CD8-positive, alpha-beta memory T cell (primary cell): Measurements from ENCODE around the gene CDC42EP5. TPM values are rescaled to one million over a fixed set of nuclear protein-coding genes. Genes with fewer than 3 reads are reported as not detected.
A peak's percentile ranks its signal among the peaks of the same experiment; 100 is the strongest.

Experiments
- CTCF ChIA-PET: fragments of 350-600 bp; sonication (Branson Sonifier 250); formaldehyde crosslinking; loops from one replicate; lab custom pipeline; 2021; ENCODE audit warnings: antibody characterized with exemption; lab: Charles Lee
- POLR2A ChIA-PET: fragments of 350-600 bp; sonication (Branson Sonifier 250); formaldehyde crosslinking; loops from one replicate; lab custom pipeline; 2021; ENCODE audit warnings: antibody characterized with exemption; lab: Charles Lee
- DNase-seq, 5 donors: peaks; one replicate each; pipeline versions ENCODE4 v3.0.0 to v3.0.0-alpha.2; 2020 to 2022; ENCODE audit warnings: mixed read lengths in 1 of 5
- H3K27ac ChIP-seq: one replicate; pipeline ENCODE4 v1.7.0; 2013; ENCODE audit warnings: low read depth, mild to moderate bottlenecking, low read length, moderate library complexity
- H3K27me3 ChIP-seq: 2 replicates; pipeline ENCODE4 v1.7.0; 2013; ENCODE audit warnings: low read length, mild to moderate bottlenecking; ENCODE audit not compliant: insufficient read depth, poor library complexity, severe bottlenecking
- H3K36me3 ChIP-seq: 2 replicates; pipeline ENCODE4 v1.7.0; 2013; ENCODE audit warnings: mild to moderate bottlenecking, low read length, moderate library complexity; ENCODE audit not compliant: insufficient read depth
- H3K4me1 ChIP-seq: 2 replicates; pipeline ENCODE4 v1.7.0; 2013; ENCODE audit warnings: mild to moderate bottlenecking, low read length, moderate library complexity; ENCODE audit not compliant: insufficient read depth
- H3K4me3 ChIP-seq: 2 replicates; pipeline ENCODE4 v1.7.0; 2013; ENCODE audit warnings: mild to moderate bottlenecking, low read length
- H3K9me3 ChIP-seq: 2 replicates; pipeline ENCODE4 v1.7.0; 2013; ENCODE audit warnings: mild to moderate bottlenecking, low read length
- H3K27ac Mint-ChIP-seq, 8 donors: one replicate each; pipeline ENCODE4 v1.8.0; 2020 to 2021; ENCODE audit warnings: mixed read lengths in 8 of 8, mild to moderate bottlenecking in 6 of 8, inconsistent platforms in 3 of 8, moderate library complexity in 3 of 8
- H3K27me3 Mint-ChIP-seq, 2 donors: one replicate each; pipeline ENCODE4 v1.8.0; 2020 to 2021; ENCODE audit warnings: mixed read lengths in 2 of 2, mild to moderate bottlenecking in 1 of 2, moderate library complexity in 1 of 2
- H3K36me3 Mint-ChIP-seq, 3 donors: one replicate each; pipeline ENCODE4 v1.8.0; 2020 to 2021; ENCODE audit warnings: mixed read lengths in 3 of 3, inconsistent platforms in 1 of 3, mild to moderate bottlenecking in 1 of 3
- H3K4me1 Mint-ChIP-seq, 3 donors: one replicate each; pipeline ENCODE4 v1.8.0; 2020 to 2021; ENCODE audit warnings: mixed read lengths in 3 of 3, inconsistent platforms in 1 of 3, mild to moderate bottlenecking in 1 of 3
- H3K4me3 Mint-ChIP-seq, 7 donors: one replicate each; pipeline ENCODE4 v1.8.0; 2020 to 2021; ENCODE audit warnings: mixed read lengths in 7 of 7, mild to moderate bottlenecking in 6 of 7, moderate library complexity in 4 of 7, inconsistent platforms in 2 of 7
- H3K9me3 Mint-ChIP-seq, 5 donors: one replicate each; pipeline ENCODE4 v1.8.0; 2020 to 2022; ENCODE audit warnings: mixed read lengths in 5 of 5, mild to moderate bottlenecking in 3 of 5, moderate library complexity in 2 of 5, inconsistent platforms in 1 of 5
- polyA plus RNA-seq: library from polyadenylated mRNA; unstranded; fragments of 300-500 nt; fragmentation: Illumina TruSeq; gene quantifications from one replicate; pipeline ENCODE4 v1.2.3, GENCODE V29; 2021
- total RNA-seq, 2 experiments: library from RNA; stranded (reverse); gene quantifications; one replicate each; pipeline ENCODE4 v1.2.3, GENCODE V29; 2021

Gene CDC42EP5
- total and polyA plus RNA-seq, 3 experiments from 2014 or later = 0.44 to 1.1 TPM; not detected in 1

DNA sequence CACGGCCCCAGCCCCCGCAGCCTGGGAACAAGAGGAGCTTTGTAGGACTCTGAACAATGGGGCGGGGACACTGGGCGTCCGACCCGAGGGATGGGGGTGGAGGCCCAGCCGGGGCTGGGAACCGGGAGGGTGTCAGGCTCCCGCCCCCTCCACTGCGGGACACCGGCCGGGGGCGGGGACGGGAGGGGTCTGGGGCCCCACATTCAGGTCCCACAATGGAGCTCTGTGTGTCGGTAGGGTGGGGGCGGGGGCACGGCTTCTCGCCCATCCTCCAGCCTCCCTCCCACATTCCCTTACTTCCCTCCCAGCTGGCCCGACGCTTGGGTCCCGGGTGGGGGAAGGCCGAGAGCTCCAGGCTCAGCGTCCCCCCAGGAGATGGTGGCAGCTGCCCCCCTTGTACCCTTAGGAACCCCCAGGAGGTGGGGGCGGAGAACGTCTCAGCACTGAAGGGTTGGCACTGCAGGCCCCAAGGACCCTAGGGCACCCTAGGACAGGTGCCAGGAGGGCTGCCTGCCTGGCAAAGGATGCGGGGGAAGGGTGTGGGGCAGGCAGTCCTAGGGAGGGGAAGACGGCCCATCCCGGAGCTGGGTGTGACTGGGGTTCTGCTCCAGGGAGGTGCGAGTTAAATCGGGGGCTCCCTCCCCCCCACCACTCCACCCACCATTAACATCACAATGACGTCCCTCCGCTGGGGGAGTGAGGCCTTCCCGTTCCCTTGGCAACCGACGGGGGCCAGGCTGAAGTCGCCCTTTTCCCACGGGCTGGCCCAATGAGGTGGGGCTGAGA is 52.5 kb downstream of the CDC42EP5 start:
- ChIA-PET POLR2A (no interaction called here), CTCF (interaction anchor here (1.6 kb wide), 1 partner anchor 13 kb away, joined by 3 read pairs; no protein-coding TSS in a partner anchor)
- H3K27me3 ChIP-seq = peaks cover 19% of the 10 kb centered on the region

GRCh38 chr19:54420068-54420382 is 53.1 kb downstream of the CDC42EP5 start:
- Mint-ChIP-seq H3K27me3 (peaks cover 27 to 48% of the 10 kb centered on the region in 2 donors), H3K27ac (no peak overlapping the region), H3K4me1 (peaks cover 16 to 17% (median 17%) of the 10 kb centered on the region in 3 donors), H3K4me3 (no peak overlapping the region), H3K9me3 (no peaks in the 10 kb centered on the region), H3K36me3 (no peaks in the 10 kb centered on the region)
- Histone ChIP-seq H3K27ac (no peak overlapping the region), H3K27me3 (peaks cover 19% of the 10 kb centered on the region), H3K36me3 (no peaks in the 10 kb centered on the region), H3K4me3 (no peak overlapping the region), H3K9me3 (no peaks in the 10 kb centered on the region), H3K4me1 (peaks cover 12% of the 10 kb centered on the region)
- DNase-seq = no peak
- ChIA-PET POLR2A (no interaction called here), CTCF (interaction anchor here (1.6 kb wide), 1 partner anchor 13 kb away, joined by 3 read pairs; no protein-coding TSS in a partner anchor)

More for the DNA sequence above, 52.5 kb downstream of the CDC42EP5 start:
- H3K4me3 Mint-ChIP-seq = no peak overlapping the region
- H3K4me1 Mint-ChIP-seq = peaks cover 16 to 17% (median 17%) of the 10 kb centered on the region in 3 donors
- H3K36me3 ChIP-seq = no peaks in the 10 kb centered on the region
- H3K9me3 Mint-ChIP-seq = no peaks in the 10 kb centered on the region
- no peak for DNase-seq
- peaks cover 12% of the 10 kb centered on the region for H3K4me1 ChIP-seq
- no peak overlapping the region for H3K27ac ChIP-seq
- peaks cover 30 to 51% of the 10 kb centered on the region in 2 donors for H3K27me3 Mint-ChIP-seq
- no peak overlapping the region for H3K27ac Mint-ChIP-seq
- H3K9me3 ChIP-seq = no peaks in the 10 kb centered on the region
- H3K4me3 ChIP-seq = no peak overlapping the region
- no peaks in the 10 kb centered on the region for H3K36me3 Mint-ChIP-seq

- H3K9me3 ChIP-seq = no peaks in the 10 kb centered on the region
- peaks cover 12% of the 10 kb centered on the region for H3K4me1 ChIP-seq
- Mint-ChIP-seq H3K4me1 (peaks cover 16 to 17% (median 17%) of the 10 kb centered on the region in 3 donors), H3K4me3 (no peak overlapping the region), H3K9me3 (peaks cover 0 to under 1% (median 0%) of the 10 kb centered on the region in 5 donors), H3K27me3 (peaks cover 29 to 48% of the 10 kb centered on the region in 2 donors), H3K27ac (no peak overlapping the region), H3K36me3 (peaks cover 0 to 2% (median under 1%) of the 10 kb centered on the region in 3 donors)
- no peak overlapping the region for H3K4me3 ChIP-seq
- peaks cover 27% of the 10 kb centered on the region for H3K27me3 ChIP-seq
- no peak for DNase-seq
- POLR2A ChIA-PET = no interaction called here
- CTCF ChIA-PET = interaction anchor here (0.8 kb wide), 1 partner anchor 59 kb away, joined by 3 read pairs; no protein-coding TSS in a partner anchor
- H3K27ac ChIP-seq = no peak overlapping the region
- H3K36me3 ChIP-seq = no peaks in the 10 kb centered on the region
Observed at GRCh38 chr19:54418930-54419800, 53.9 kb downstream of the CDC42EP5 start.

GRCh38 chr19:54418030-54418929 is 54.8 kb downstream of the CDC42EP5 start:
- peaks cover 28 to 47% of the 10 kb centered on the region in 2 donors for H3K27me3 Mint-ChIP-seq
- peak overlapping the region in 5 of 7 donors; percentile 44 to 73 (median 69) for H3K4me3 Mint-ChIP-seq
- H3K27ac Mint-ChIP-seq = peak overlapping the region in 4 of 8 donors; percentile 5 to 72 (median 50)
- peaks cover 16 to 19% (median 19%) of the 10 kb centered on the region in 3 donors for H3K4me1 Mint-ChIP-seq
- POLR2A ChIA-PET = no interaction called here
- Histone ChIP-seq H3K9me3 (no peaks in the 10 kb centered on the region), H3K27me3 (peaks cover 27% of the 10 kb centered on the region), H3K4me3 (no peak overlapping the region), H3K27ac (no peak overlapping the region), H3K4me1 (peaks cover 12% of the 10 kb centered on the region), H3K36me3 (no peaks in the 10 kb centered on the region)
- CTCF ChIA-PET = no interaction called here
- peaks cover 0 to 2% (median 0%) of the 10 kb centered on the region in 5 donors for H3K9me3 Mint-ChIP-seq
- H3K36me3 Mint-ChIP-seq = peaks cover 0 to 5% (median 2%) of the 10 kb centered on the region in 3 donors
- no peak for DNase-seq

GRCh38 chr19:54416695-54417491 is 56.2 kb downstream of the CDC42EP5 start:
- Mint-ChIP-seq H3K36me3 (peaks cover 0 to 5% (median 2%) of the 10 kb centered on the region in 3 donors), H3K4me1 (peaks cover 16 to 20% (median 19%) of the 10 kb centered on the region in 3 donors), H3K9me3 (peaks cover 0 to 2% (median 0%) of the 10 kb centered on the region in 5 donors), H3K4me3 (peak overlapping the region in 1 of 7 donors; percentile 2), H3K27me3 (peaks cover 23 to 48% of the 10 kb centered on the region in 2 donors), H3K27ac (no peak overlapping the region)
- Histone ChIP-seq H3K9me3 (no peaks in the 10 kb centered on the region), H3K27me3 (peaks cover 27% of the 10 kb centered on the region), H3K36me3 (no peaks in the 10 kb centered on the region), H3K27ac (no peak overlapping the region), H3K4me3 (no peak overlapping the region), H3K4me1 (peaks cover 12% of the 10 kb centered on the region)
- CTCF ChIA-PET = interaction anchor here (1.0 kb wide), 1 partner anchor 64 kb away, joined by 3 read pairs; no protein-coding TSS in a partner anchor
- POLR2A ChIA-PET = no interaction called here
- DNase-seq = no peak

- Mint-ChIP-seq H3K9me3 (peaks cover 0 to 2% (median 0%) of the 10 kb centered on the region in 5 donors), H3K27ac (peak overlapping the region in 1 of 8 donors; percentile 82), H3K4me1 (peaks cover 16 to 20% (median 19%) of the 10 kb centered on the region in 3 donors), H3K4me3 (no peak overlapping the region), H3K27me3 (peaks cover 20 to 48% of the 10 kb centered on the region in 2 donors), H3K36me3 (peaks cover 0 to 5% (median 2%) of the 10 kb centered on the region in 3 donors)
- no peaks in the 10 kb centered on the region for H3K36me3 ChIP-seq
- no peak overlapping the region for H3K4me3 ChIP-seq
- H3K27ac ChIP-seq = no peak overlapping the region
- H3K4me1 ChIP-seq = peaks cover 12% of the 10 kb centered on the region
- H3K9me3 ChIP-seq = no peaks in the 10 kb centered on the region
- ChIA-PET POLR2A (no interaction called here), CTCF (interaction anchor here (0.7 to 1.6 kb wide), 3 partner anchors 25 to 65 kb away, joined by 3 to 4 read pairs (median 3); no protein-coding TSS in a partner anchor)
- no peak for DNase-seq
- peaks cover 27% of the 10 kb centered on the region for H3K27me3 ChIP-seq
Observed at GRCh38 chr19:54415901-54416673, 57.0 kb downstream of the CDC42EP5 start.
